22Rv1 (cell line): Measurements from ENCODE around the gene APOBR.
A peak's percentile ranks its signal among the peaks of the same experiment; 100 is the strongest.

Experiments used
- H3K27ac ChIP-seq: fragments of 450-650 bp; 2 replicates; pipeline ENCODE4 v1.5.1; 2017
- ZFX ChIP-seq: fragments of 450-650 bp; IDR thresholded peaks from 2 replicates; pipeline ENCODE4 v1.6.1; 2017; ENCODE audit warnings: antibody characterized with exemption, borderline replicate concordance
- TF ChIP-seq, protein P1 (sequence below): fragments of 450-650 bp; IDR thresholded peaks from 2 replicates; pipeline ENCODE4 v1.5.1; 2017; ENCODE audit warnings: mild to moderate bottlenecking

The APOBR gene

DNA sequence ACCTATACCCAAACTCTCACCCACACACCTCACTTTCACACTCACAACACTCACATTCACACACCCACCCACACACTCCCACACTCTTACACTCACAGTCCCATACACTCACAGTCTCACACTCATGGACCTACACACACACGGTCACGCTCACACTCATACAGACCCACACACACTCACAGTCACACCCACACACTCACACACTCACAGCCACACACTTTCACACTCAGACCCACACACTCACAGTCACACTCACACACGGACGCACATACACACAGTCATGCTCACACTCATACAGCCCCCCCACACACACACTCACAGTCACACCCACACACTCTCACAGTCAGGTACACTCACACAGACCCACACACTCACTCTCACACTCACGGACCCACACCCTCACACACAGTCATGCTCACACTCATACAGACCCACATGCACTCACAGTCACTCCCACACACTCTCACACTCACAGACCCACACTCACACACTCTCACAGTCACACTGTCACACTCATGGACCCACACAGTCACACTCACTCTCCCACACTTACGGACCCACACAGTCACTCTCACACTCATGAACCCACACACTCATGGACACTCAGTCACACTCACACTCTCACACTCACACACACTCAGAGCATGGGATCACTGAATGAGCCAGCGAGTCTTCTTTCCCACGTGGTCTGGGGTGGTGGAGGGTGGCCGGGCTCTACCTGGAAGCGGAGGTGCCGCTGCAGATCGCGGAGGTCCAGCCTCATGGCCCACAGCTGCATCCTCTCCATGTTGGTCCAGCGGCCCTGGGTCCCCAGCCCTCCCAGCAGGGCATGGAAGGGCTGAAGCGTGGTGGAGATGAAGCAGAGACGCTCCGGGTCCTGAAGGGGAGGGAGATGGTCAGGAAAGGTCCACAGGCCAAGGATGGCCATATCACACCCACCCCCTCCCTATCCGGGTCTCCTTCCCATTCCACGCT is 7.1 kb downstream of the APOBR start:
- TF ChIP-seq ZFX = no peak
- TF ChIP-seq, protein P1, sequence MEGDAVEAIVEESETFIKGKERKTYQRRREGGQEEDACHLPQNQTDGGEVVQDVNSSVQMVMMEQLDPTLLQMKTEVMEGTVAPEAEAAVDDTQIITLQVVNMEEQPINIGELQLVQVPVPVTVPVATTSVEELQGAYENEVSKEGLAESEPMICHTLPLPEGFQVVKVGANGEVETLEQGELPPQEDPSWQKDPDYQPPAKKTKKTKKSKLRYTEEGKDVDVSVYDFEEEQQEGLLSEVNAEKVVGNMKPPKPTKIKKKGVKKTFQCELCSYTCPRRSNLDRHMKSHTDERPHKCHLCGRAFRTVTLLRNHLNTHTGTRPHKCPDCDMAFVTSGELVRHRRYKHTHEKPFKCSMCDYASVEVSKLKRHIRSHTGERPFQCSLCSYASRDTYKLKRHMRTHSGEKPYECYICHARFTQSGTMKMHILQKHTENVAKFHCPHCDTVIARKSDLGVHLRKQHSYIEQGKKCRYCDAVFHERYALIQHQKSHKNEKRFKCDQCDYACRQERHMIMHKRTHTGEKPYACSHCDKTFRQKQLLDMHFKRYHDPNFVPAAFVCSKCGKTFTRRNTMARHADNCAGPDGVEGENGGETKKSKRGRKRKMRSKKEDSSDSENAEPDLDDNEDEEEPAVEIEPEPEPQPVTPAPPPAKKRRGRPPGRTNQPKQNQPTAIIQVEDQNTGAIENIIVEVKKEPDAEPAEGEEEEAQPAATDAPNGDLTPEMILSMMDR = no peak
- no peak overlapping the region for H3K27ac ChIP-seq

DNA sequence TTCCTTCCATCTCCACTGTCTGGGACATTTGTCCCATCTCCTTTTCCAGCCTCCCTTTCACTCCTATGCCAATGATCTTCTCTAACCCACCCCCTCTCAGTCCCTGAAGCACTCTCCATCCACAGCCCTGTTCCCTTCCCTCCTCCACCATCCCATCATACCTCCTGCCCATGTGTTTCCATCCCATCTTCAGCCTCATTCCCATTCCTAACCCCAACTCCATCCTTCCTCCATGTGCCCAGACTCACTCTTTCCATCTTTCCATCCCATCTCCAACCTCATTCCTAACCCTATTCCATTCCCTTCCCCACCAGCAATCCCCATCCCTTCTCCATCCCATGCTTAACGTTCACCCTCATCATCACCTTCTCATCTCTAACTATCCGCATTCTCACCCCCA is 7.8 kb downstream of the APOBR start:
- no peak overlapping the region for H3K27ac ChIP-seq
- no peak for TF ChIP-seq ZFX
- TF ChIP-seq, protein P1 = no peak

DNA sequence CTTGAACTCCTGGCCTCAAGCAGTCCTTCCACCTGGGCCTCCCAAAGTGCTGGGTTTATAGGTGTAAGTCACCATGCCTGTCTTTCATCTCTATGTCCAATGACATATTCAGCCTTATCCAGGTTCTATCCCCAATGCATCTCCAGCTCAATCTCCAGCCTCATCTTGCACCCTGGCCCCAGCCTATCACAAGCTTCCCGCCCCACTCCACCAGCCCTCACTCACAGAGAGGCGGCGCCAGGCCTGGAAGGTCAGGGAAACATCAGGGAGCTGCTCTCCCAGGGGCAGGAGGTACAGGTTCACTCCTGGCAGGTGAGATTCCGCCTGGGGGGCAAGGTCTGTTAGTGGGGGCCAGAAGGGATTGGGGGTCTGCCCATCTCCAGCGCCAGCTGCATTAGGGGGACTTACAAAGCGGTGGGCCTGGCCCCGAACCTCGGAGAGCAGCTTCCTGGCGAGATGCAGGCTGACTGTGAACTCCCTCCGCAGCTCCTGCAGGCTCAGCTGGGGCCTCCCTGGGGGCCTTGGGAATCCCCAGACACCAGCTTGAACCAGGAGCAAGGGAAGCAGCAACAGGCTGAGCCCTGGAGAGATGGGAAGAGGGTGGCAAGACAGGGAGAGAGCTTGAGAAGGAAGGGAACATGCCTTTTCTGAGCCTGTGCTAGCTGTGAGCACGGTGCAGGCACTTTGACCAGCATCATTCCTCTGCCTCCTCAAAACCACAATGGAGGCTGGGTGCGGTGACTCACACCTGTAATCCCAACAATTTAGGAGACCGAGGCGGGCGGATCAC is 9.2 kb downstream of the APOBR start:
- no peak overlapping the region for H3K27ac ChIP-seq
- TF ChIP-seq, protein P1 = no peak
- no peak for TF ChIP-seq ZFX

DNA sequence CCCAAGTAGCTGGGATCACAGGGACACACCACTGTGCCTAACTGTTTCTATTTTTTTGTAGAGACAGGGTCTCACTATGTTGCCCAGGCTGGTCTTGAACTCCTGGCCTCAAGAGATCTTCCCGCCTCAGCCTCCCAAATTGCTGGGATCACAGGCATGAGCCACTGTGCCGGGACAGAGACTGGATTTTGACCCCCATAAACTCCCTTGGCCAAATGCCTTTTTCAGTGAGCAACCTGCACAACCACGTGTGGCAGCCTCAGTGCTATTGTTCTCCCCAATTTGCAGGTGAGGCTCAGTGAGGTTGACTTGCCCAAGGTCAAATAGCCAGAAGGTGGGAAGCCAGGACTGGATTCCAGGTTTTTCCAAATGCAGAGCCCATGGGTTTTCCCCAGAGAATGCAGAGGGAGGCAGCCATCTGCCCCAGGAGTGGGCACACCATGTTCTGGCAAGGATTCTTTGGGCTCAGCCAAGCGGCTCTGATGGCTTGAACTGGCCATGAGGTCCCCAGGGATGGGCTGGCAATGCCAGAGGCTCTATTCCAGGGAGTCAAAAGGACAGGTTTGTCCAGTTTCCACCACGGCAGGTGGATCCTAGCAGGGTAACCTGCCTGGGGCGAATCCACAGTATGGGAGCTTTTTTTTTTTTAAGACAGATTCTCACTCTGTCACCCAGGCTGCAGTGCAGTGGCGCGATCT is 10.4 kb downstream of the APOBR start:
- peak overlapping the region; percentile 48 for H3K27ac ChIP-seq
- TF ChIP-seq, protein P1 = no peak
- TF ChIP-seq ZFX = no peak

DNA sequence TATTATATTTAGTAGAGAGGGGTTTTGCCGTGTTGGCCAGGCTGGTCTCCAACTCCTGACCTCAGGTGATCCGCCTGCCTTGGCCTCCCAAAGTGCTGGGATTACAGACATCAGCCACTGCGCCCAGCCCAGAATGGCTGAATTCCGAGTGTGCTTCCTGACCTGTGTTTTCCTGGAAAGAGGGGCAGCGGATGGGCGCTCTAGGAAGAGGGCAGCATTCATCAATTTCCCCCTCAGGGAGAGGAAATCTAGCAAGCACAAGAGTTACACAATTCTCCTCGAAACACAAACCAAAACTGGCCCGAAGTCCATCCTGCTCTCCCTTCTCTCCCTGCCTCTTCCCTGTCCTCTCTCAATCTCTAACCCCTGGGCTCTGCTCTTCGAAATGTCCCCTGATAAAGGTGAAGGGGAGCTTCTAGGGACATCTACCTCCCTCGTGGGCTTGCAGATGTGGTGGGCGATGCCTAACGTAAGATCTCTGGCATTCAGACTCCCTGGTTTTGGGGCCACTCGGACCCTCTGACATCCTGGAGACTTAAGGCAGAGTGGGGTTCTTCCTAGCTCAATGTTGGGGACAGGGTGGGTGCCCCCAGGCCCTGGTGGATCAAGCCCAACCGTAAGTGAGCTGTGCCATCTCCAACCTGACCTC is 11.2 kb downstream of the APOBR start:
- no peak for TF ChIP-seq ZFX
- TF ChIP-seq, protein P1 = no peak
- H3K27ac ChIP-seq = peak overlapping the region; percentile 48

DNA sequence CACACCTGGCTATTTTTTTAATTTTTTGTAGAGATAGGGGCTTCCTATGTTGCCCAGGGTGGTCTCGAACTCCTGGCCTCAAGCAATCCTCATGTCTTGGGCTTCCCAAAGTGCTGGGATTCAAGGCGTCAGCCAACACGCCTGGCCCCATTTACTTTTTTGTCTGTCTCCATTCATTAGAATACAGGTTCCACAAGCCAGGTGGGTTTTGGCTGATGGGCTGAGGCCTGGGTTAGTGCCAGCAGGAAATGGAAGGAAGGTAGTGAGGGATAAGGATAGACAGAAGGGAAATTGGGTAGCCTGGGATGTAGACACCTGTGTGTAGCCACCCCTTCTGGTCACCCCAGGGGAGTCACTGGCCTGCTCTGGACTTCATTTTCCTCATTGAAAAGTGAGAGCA is 16.6 kb downstream of the APOBR start:
- TF ChIP-seq, protein P1 = no peak
- no peak for TF ChIP-seq ZFX

More for the DNA sequence above, 16.6 kb downstream of the APOBR start:
- no peak overlapping the region for H3K27ac ChIP-seq
